Measurements from ENCODE around the gene DEDD2.

DEDD2 gene

GRCh38 chr19:42226886-42227285, 9.4 kb upstream of the DEDD2 start:
- no peak for DNase-seq

- no peak for DNase-seq
These were observed 8.3 kb upstream of the DEDD2 start for GRCh38 chr19:42225718-42226292.

- no peak for DNase-seq
These were observed 7.7 kb upstream of the DEDD2 start for GRCh38 chr19:42224940-42225717.

DNA sequence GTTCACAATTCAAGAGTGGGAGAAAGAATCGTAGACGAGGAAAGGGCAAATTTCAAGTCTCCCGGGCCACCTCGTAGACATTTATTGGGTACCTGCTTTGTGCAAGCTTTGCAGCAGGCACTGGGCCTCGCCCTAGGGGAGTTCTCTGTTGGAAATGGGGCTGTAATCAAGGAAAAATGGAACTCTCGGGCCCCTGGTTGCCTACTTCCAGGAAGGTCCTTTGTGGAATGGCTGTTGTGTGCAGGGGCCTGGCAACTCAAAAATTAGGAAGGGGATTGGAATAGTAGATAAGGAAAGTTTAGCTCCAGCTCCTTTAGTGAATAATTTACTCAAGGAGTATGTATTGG, 3.2 kb upstream of the DEDD2 start:
- DNase-seq, result no peak

- DNase-seq, result peak; percentile 95
These were observed 2.6 kb upstream of the DEDD2 start, which contains the start of gene ZNF526 for GRCh38 chr19:42219812-42220750. ZNF526 (plus strand) TSS chr19:42220312; CDS start chr19:42224404, 4,092 bp downstream.

DNA sequence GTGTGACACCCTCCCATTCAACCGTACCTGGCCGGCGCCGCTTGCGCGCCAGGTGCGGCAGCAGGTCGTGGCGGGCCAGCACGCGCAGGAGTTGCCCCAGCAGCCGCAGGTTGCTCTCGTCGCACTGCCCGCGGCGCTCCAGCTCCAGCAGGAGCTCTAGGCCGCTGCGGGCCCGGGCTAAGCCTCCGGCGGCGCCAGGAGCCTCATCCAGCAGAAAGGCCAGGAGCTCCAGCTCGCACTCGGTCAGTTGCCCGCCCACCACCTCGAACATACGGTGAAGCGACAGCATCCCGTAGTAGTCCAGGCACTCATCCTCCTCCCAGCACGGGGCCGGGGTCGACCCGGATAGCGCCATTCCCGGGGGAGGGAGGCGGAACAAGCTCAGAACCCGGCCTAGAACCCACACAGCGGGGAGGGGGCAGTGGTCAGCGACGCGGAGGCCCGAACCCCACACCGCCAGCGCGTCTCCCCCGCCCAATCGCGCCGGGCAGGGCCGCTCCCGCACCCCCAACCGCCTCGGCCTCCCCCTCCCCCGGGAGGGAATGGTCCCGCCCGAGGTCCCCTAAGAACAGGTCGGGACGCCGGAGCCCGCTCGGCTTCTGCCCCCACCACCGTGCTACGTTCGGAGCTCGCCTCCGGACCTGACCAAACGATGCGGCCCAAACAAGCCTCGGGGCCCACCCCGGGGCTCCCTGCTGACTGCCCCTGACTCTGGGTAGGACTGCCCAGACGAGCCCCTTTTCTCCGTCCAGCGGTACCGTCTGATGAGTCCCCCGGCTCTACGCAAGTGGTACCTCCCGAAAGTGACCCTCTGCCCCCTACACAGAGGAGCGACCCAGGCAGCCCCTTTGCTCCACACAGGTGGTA, 591 bp downstream of the DEDD2 start:
- DNase-seq, result no peak

GRCh38 chr19:42214810-42215485, 2.5 kb downstream of the DEDD2 start:
- DNase-seq, result no peak

DNA sequence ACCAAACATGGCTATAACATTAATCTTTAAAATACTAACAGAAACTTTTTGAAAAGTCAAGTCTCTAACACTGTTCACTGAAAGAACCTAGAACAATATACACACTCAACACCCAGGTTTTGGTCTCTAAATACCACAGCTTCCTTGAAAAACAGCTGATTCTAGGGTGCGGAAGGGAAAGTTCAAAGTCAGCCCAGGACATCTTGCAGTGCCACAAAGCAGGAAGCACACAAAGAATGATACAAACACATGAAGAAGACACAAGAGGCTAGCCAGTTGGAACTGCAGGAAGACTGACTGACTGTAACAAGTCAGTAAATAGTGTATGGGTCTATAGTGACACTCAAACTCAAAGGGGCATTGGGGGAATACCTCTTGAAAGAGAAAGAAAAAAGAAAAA, 4.6 kb downstream of the DEDD2 start:
- no peak for DNase-seq

DNA sequence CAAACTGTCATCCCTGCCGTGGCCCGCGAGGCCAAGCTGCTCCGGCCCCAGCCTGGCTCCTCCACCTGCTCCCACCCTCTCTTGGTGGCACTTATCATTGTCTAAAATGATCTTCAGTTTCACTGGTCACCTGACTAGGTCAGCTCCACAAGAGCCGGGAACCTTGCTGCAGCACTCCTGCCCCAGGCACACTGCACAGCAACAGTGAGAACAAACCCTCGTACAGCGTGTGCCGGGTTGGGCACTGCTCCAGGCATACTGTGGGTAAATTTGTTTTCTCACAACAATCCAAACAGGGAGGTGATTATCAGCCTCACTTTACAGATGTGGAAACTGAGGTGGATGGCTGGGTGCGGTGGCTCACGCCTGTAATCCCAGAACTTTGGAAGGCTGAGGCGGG, 8.9 kb downstream of the DEDD2 start:
- DNase-seq, result no peak

- DNase-seq, result no peak
These were observed 9.7 kb downstream of the DEDD2 start for GRCh38 chr19:42207767-42208271.

- no peak for DNase-seq
These were observed 10.4 kb downstream of the DEDD2 start for GRCh38 chr19:42206871-42207755.

- no peak for DNase-seq
These were observed 12.8 kb downstream of the DEDD2 start for GRCh38 chr19:42204664-42205063.

DNA sequence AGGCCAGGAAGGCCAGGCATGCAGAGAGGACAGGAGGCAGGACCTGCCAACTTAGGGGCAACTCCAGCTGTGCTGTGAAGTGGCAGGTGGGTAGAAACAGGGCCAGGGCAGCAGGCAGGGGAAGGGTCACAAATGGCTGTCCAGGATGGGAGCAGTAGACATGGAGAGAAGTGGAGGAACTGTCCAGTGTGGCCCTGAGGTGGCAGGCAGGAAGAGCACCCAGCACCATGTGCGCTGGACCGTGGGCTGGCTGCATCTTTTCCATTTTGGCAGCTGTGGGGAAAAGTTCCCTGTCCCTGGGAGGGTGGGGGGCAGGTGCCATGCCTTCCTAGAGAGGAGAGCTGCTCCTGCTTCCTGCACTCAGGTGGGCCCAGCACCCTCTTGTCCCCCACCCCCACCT, 13.8 kb downstream of the DEDD2 start:
- no peak for DNase-seq

GRCh38 chr19:42202290-42202880, 15.1 kb downstream of the DEDD2 start:
- no peak for DNase-seq

DNA sequence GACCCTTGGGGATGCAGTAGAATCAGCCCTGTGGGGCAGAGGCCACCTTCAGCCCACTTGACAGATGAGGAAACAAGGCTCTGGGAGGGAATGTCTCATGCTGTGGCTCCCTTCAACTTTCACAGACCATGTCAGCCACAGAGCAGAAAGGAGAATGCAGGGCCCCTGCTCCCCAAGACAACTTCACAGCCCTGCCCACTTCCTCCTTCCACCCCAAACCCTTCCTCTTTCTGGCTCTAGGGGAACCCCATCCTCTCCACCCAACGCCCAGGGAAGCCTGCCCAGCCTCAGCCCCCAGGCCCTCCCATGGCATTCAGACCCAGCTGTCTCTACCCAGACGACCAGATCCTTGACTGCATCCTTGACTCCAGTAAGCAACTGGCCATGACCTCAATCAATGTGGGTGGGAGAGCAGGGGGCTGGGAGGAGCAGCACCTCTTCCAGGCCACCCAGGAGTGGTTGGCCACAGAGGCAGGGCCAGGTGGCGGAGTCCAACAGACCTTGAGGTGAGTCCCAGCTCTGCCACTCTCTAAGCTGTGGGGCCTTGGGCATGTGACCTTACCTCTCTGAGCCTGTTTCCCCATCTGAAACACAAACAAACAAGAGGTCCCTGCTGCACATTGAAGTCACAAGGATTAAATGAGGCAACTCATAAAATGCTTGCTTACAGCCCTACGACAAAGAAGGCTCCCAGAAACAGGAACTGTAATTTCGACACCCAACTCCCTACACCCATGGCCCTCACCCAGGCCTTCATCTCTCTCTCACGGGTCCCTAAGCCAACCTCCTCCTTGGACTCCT, 15.8 kb downstream of the DEDD2 start:
- DNase-seq, result no peak

GRCh38 chr19:42200116-42200715, 17.3 kb downstream of the DEDD2 start:
- DNase-seq, result no peak

GRCh38 chr19:42199440-42200115, 17.9 kb downstream of the DEDD2 start:
- no peak for DNase-seq

GRCh38 chr19:42198676-42199439, 18.6 kb downstream of the DEDD2 start:
- DNase-seq, result no peak
